AG09309 (cell line): ENCODE data around the gene GJB2.

Experiments used
- DNase-seq: peaks from one replicate; pipeline ENCODE4 v3.0.0-alpha.2; 2010; ENCODE audit warnings: low read depth
- H3K4me3 ChIP-seq: 2 replicates; pipeline ENCODE4 v1.5.1; 2011; ENCODE audit warnings: mild to moderate bottlenecking, low read depth, low read length, moderate library complexity; ENCODE audit not compliant: control insufficient read depth
- TF ChIP-seq, protein P1 (sequence below): IDR thresholded peaks from 2 replicates; pipeline ENCODE4 v1.5.1; 2011; ENCODE audit warnings: mild to moderate bottlenecking, low read depth, low read length, inconsistent platforms; ENCODE audit not compliant: insufficient read depth, control insufficient read depth; ENCODE audit errors: missing control alignments

The GJB2 gene

DNA sequence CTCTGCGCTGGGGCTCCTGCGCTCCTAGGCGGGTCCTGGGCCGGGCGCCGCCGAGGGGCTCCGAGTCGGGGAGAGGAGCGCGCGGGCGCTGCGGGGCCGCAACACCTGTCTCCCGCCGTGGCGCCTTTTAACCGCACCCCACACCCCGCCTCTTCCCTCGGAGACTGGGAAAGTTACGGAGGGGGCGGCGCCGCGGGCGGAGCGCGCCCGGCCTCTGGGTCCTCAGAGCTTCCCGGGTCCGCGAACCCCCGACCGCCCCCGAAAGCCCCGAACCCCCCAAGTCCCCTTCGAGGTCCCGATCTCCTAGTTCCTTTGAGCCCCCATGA lies at the start of gene GJB2:
Gene GJB2 (minus strand): TSS at position 103 of the 326 bp plus-strand sequence. CDS start 3,357 bp downstream, outside the sequence.
- H3K4me3 ChIP-seq = peak within 1 kb of the TSS; percentile 26
- DNase-seq = no peak
- TF ChIP-seq, protein P1, sequence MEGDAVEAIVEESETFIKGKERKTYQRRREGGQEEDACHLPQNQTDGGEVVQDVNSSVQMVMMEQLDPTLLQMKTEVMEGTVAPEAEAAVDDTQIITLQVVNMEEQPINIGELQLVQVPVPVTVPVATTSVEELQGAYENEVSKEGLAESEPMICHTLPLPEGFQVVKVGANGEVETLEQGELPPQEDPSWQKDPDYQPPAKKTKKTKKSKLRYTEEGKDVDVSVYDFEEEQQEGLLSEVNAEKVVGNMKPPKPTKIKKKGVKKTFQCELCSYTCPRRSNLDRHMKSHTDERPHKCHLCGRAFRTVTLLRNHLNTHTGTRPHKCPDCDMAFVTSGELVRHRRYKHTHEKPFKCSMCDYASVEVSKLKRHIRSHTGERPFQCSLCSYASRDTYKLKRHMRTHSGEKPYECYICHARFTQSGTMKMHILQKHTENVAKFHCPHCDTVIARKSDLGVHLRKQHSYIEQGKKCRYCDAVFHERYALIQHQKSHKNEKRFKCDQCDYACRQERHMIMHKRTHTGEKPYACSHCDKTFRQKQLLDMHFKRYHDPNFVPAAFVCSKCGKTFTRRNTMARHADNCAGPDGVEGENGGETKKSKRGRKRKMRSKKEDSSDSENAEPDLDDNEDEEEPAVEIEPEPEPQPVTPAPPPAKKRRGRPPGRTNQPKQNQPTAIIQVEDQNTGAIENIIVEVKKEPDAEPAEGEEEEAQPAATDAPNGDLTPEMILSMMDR = no peak

DNA sequence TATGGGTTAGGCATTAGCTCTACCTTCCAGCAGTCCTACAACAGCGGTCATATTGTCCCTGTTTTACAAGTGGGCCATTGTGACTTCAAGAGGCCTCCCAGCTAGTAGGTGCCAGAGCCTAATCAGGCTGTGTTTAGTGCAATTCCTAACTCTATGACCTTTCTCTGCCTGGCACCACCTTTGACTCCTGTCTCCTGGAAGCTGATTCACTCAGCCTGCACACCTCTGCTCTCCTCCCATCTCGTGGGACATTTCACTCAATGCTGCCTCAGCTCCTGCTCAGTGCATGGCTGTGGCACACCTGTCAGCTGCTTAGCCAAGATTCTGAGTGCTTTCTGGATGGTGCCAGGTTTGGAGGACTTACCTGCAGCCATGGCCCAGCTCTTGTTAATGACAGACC lies 48.9 kb upstream of the GJB2 start:
- TF ChIP-seq, protein P1 = no peak
- H3K4me3 ChIP-seq = no peak overlapping the region
- no peak for DNase-seq

DNA sequence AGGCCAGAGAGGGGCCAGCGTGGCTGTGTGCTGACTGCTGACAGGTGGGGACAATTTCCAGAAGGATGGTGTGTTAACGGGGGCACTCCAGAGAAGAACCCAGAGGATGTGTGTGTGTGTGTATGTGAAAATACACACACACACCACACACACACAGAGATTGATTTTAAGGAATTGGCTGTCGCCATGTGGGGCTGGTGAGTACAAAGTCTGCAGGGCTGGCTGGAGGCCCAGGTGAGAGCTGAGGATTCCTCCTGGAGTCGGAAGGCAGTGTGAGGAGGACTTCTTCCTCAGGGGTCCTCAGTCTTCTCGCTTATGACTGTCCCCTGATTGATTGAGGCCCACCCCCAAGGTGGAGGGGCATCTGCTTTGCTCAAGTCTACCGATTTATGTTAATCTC lies 47.0 kb upstream of the GJB2 start:
- no peak overlapping the region for H3K4me3 ChIP-seq
- TF ChIP-seq, protein P1 = no peak
- no peak for DNase-seq

DNA sequence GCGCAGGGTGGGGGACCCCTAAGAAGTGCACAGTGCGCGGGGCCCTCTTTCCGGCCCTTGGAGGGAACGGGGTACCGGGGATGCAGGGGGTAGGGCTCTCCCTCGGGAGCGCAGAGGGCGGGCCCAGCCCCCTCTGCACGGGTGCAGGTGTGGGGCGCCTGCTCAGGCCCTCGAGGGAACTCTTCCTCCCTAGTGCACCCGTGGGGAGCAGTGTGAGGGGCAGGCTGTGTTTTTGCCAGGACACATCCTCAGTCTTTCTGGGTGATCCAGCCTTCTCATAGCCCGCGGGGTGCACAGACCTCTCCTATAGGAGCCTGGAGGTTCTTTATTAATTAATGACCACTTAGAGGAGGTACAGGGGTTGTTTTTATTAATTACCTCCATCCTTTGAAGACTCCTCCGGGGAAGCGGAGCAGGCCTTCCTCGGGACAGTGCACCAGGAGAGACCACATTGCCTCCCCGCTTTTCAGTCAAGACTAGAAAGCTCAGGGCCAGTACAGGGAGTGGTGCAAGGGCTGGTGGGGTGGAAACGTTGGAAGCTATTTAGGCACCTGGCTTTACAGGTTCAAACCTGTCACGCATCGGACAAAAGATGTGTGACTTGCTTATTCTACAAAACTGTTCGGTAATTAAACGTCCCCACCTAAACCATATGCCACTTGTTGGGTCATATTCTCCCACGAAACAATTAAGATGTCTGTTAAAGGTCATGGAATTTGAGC lies 40.0 kb upstream of the GJB2 start:
- H3K4me3 ChIP-seq = no peak overlapping the region
- no peak for DNase-seq
- TF ChIP-seq, protein P1 = no peak

DNA sequence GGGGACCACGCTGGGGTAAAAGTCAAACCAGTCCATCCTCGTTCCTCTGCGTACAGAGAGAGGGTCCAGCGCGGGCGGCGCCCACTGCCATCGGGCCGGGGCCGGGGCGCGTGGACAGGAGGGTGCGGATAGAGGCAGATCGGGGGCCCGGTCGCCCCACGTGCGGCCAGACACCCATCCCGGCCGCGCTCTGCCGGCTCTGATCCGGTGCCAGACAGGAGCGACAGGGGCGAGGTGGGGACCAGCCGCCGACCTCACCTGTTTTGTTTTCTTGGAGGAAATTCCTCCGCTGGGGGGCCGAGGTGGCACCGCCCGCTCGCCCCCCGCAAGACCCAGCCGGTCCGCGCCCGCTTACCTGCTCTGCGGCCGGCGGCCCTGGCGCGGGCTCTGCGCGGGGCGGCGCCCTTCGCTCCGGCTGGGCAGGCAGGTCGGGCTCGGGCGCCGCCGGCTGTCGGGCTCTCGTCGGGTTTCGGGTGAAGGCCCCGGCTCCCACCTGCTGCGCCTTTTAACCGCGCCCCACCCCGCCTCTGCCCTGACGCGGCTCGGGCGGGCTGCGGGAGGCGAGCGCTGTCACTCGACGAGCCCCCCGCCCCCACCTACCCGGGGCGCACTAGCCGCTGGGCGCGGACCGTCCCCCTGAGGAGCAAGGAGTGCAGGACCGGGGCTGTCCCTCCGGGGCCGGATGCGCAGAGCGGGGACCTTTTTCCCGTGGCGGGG lies 39.3 kb upstream of the GJB2 start, which contains the start of gene GJB6:
Gene GJB6 (minus strand): TSS at position 481 of the 717 bp plus-strand sequence. CDS start 8,839 bp downstream, outside the sequence.
- TF ChIP-seq, protein P1 = no peak
- no peak within 1 kb of the TSS for H3K4me3 ChIP-seq
- DNase-seq = no peak

DNA sequence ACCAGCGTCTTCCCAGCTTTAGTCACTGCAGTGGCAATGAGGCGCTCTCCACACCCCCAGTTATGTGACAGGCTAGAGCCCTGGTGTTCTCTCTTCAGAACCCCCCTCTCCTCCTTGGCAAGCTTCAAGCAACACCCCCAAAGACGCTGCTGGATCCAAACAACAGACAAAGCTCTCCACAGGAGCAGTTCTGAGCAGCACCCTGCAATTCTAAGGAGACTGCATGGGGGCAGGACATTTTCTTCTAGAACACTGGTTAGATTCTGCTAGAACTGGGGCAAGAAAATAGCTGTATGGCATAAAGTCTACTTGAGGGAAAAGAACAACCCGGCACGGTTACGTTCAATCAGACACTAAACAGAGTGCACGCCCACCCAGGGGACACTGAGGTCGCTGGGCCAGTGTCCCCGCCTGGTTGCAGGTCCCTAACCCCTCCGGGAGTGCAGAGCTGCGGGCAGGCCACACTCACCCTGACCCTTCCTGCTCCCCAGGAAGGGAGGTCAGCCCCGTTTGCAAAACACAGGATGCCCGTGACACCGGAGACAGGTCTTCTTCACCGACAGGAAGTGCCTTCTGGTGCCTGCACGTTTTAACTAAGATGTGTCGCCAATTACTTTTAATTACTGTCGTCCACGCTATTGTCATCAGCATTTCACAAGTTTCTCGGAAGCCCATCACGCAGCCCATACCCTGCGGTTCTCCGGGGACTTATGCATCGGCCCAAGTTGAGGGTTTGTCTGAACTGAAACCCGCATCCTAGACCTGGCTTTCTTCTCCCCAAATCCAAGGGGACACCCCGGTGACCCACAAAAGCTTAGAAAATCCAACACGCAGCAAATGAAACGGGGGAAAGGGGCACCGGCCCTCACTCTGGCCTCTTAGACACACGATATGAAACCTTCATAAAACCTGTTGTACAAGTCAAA lies 38.4 kb upstream of the GJB2 start:
- DNase-seq = no peak
- H3K4me3 ChIP-seq = no peak overlapping the region
- TF ChIP-seq, protein P1 = no peak
